H1 (cell line): ENCODE data around the gene PRKCZ. TPM values are rescaled to one million over a fixed set of nuclear protein-coding genes. Genes with fewer than 3 reads are reported as not detected.

Experiments used
- CTCF ChIA-PET: fragments of 300-600 bp; sonication (Branson Sonifier 250); formaldehyde crosslinking; loops from one replicate; lab custom pipeline; 2021; ENCODE audit not compliant: partially characterized antibody; lab: Charles Lee
- POLR2A ChIA-PET: fragments of 300-600 bp; sonication (Branson Sonifier 250); formaldehyde crosslinking; loops from one replicate; lab custom pipeline; 2021; ENCODE audit warnings: inconsistent platforms; ENCODE audit not compliant: partially characterized antibody; lab: Charles Lee
- DNase-seq, 2 experiments: peaks; one replicate each; pipeline versions ENCODE4 v3.0.0 to v3.0.0-alpha.2; 2010 to 2022; ENCODE audit warnings: low spot score in 2 of 2, low read depth in 1 of 2, mixed read lengths in 1 of 2
- FAIRE-seq: peaks from 2 replicates; lab custom pipeline; 2011; peaks lifted over from hg19 to GRCh38; lab: Jason Lieb, UNC
- H2AFZ ChIP-seq: 2 replicates; pipeline ENCODE4 v1.8.1; 2012; ENCODE audit warnings: low read length, inconsistent platforms
- H2AK5ac ChIP-seq: 2 replicates; pipeline ENCODE4 v1.6.1; 2013; ENCODE audit warnings: low read depth, low read length
- H2BK120ac ChIP-seq: replicated peaks from 2 replicates; pipeline ENCODE3; 2013; ENCODE audit warnings: low read depth, low read length, inconsistent platforms
- H2BK12ac ChIP-seq: 2 replicates; pipeline ENCODE4 v1.6.1; 2013; ENCODE audit warnings: low read depth, low read length
- H2BK15ac ChIP-seq: 2 replicates; pipeline ENCODE4 v1.6.1; 2013; ENCODE audit warnings: low read length
- H2BK20ac ChIP-seq: 2 replicates; pipeline ENCODE4 v1.6.1; 2013; ENCODE audit warnings: low read length
- H2BK5ac ChIP-seq: 2 replicates; pipeline ENCODE4 v1.6.1; 2013; ENCODE audit warnings: low read depth, low read length
- H3K14ac ChIP-seq: 2 replicates; pipeline ENCODE4 v1.6.1; 2013; ENCODE audit warnings: inconsistent platforms; ENCODE audit not compliant: insufficient read length
- H3K18ac ChIP-seq: 2 replicates; pipeline ENCODE4 v1.6.1; 2013; ENCODE audit warnings: low read length; ENCODE audit errors: extremely low read depth
- H3K23ac ChIP-seq: 2 replicates; pipeline ENCODE4 v1.6.1; 2013; ENCODE audit warnings: inconsistent platforms; ENCODE audit not compliant: insufficient read length
- H3K23me2 ChIP-seq: 2 replicates; pipeline ENCODE4 v1.6.1; 2013; ENCODE audit warnings: low read depth, low read length
- H3K27ac ChIP-seq: 2 replicates; pipeline ENCODE4 v1.6.1; 2011; ENCODE audit warnings: low read depth, low read length, inconsistent platforms
- H3K27me3 ChIP-seq, 4 experiments: replicated peaks in 1 of 4; 1 replicate in 1 of 4; 2 replicates in 3 of 4; pipeline versions ENCODE4 v1.6.1 to v1.8.1; 2011 to 2013; ENCODE audit warnings: low read length in 3 of 4, mild to moderate bottlenecking in 3 of 4, inconsistent platforms in 2 of 4, mixed read lengths in 2 of 4, moderate library complexity in 1 of 4; ENCODE audit not compliant: control insufficient read depth in 3 of 4, insufficient read depth in 3 of 4; ENCODE audit errors: extremely low read depth in 1 of 4
- H3K36me3 ChIP-seq, 4 experiments: 2 replicates each; pipeline versions ENCODE4 v1.6.1 to v1.8.1; 2011 to 2013; ENCODE audit warnings: mild to moderate bottlenecking in 4 of 4, low read length in 3 of 4, moderate library complexity in 2 of 4, control low read depth in 1 of 4, inconsistent platforms in 1 of 4; ENCODE audit not compliant: insufficient read depth in 4 of 4, control insufficient read depth in 2 of 4
- H3K4ac ChIP-seq: replicated peaks from 2 replicates; pipeline ENCODE3; 2013; ENCODE audit warnings: low read length, low read depth, mixed read lengths, inconsistent platforms; ENCODE audit not compliant: insufficient read length
- H3K4me1 ChIP-seq, 4 experiments: replicated peaks in 1 of 4; 1 replicate in 1 of 4; 2 replicates in 3 of 4; pipeline versions ENCODE4 v1.6.1 to v1.8.1; 2011 to 2013; ENCODE audit warnings: low read length in 3 of 4, inconsistent platforms in 2 of 4, mixed read lengths in 1 of 4; ENCODE audit not compliant: insufficient read depth in 4 of 4, control insufficient read depth in 3 of 4
- H3K4me2 ChIP-seq, 2 experiments: 2 replicates each; pipeline versions ENCODE4 v1.6.1 to v1.8.1; 2011 to 2013; ENCODE audit warnings: low read depth in 2 of 2, low read length in 2 of 2, control low read depth in 1 of 2, inconsistent platforms in 1 of 2, mild to moderate bottlenecking in 1 of 2; ENCODE audit not compliant: insufficient read depth in 1 of 2
- H3K4me3 ChIP-seq, 4 experiments: fragments of 200-600, 300-600 bp in 1 of 4; sonication (generic), shearing (Covaris generic), sonication (Bioruptor Twin) in 1 of 4; 2 replicates each; pipeline versions ENCODE4 v1.5.1 to v1.8.1; 2011 to 2016; ENCODE audit warnings: low read length in 4 of 4, low read depth in 3 of 4, control low read depth in 2 of 4, inconsistent platforms in 2 of 4, mild to moderate bottlenecking in 2 of 4, mixed read lengths in 1 of 4, moderate library complexity in 1 of 4; ENCODE audit not compliant: insufficient read depth in 2 of 4; ENCODE audit errors: extremely low read depth in 1 of 4
- H3K56ac ChIP-seq: replicated peaks from 2 replicates; pipeline ENCODE3; 2013; ENCODE audit warnings: low read depth, mild to moderate bottlenecking, mixed read lengths, low read length, inconsistent platforms; ENCODE audit not compliant: insufficient read length
- H3K79me1 ChIP-seq: 2 replicates; pipeline ENCODE4 v1.6.1; 2013; ENCODE audit warnings: low read depth, low read length, control low read depth
- H3K79me2 ChIP-seq, 2 experiments: 2 replicates each; pipeline versions ENCODE4 v1.6.1 to v1.8.1; 2012 to 2013; ENCODE audit warnings: low read length in 2 of 2, mild to moderate bottlenecking in 2 of 2, inconsistent platforms in 1 of 2; ENCODE audit not compliant: insufficient read depth in 2 of 2, control insufficient read depth in 1 of 2
- H3K9ac ChIP-seq, 4 experiments: replicated peaks in 1 of 4; 1 replicate in 1 of 4; 2 replicates in 3 of 4; pipeline versions ENCODE4 v1.6.1 to v1.8.1; 2011 to 2013; ENCODE audit warnings: low read depth in 3 of 4, low read length in 3 of 4, control low read depth in 2 of 4, mild to moderate bottlenecking in 2 of 4, moderate library complexity in 2 of 4, inconsistent platforms in 1 of 4; ENCODE audit errors: extremely low read depth in 1 of 4
- H3K9me3 ChIP-seq, 2 experiments: 2 replicates each; pipeline versions ENCODE4 v1.6.1 to v1.8.1; 2012 to 2013; ENCODE audit warnings: mild to moderate bottlenecking in 2 of 2, moderate library complexity in 2 of 2, control low read depth in 1 of 2, inconsistent platforms in 1 of 2, low read depth in 1 of 2, low read length in 1 of 2, mixed read lengths in 1 of 2; ENCODE audit not compliant: insufficient read depth in 2 of 2
- H4K20me1 ChIP-seq, 2 experiments: replicated peaks in 1 of 2; 2 replicates each; pipeline versions ENCODE3 to v1.8.1; 2011 to 2013; ENCODE audit warnings: inconsistent platforms in 2 of 2, low read length in 2 of 2, mild to moderate bottlenecking in 1 of 2; ENCODE audit not compliant: insufficient read depth in 2 of 2, control insufficient read depth in 1 of 2
- H4K5ac ChIP-seq: 2 replicates; pipeline ENCODE4 v1.6.1; 2013; ENCODE audit warnings: low read length, low read depth, mixed read lengths, inconsistent platforms; ENCODE audit not compliant: insufficient read length
- H4K8ac ChIP-seq: 2 replicates; pipeline ENCODE4 v1.8.0; 2013; ENCODE audit warnings: mild to moderate bottlenecking, moderate library complexity, low read length, inconsistent platforms; ENCODE audit not compliant: insufficient read depth; ENCODE audit errors: extremely low read depth
- H4K91ac ChIP-seq: replicated peaks from 2 replicates; pipeline ENCODE3; 2013; ENCODE audit warnings: low read length, mixed read lengths, inconsistent platforms; ENCODE audit not compliant: insufficient read length
- CBX8 ChIP-seq: fragments of 300-800, 300-1000 bp; sonication (generic); IDR thresholded peaks from 2 replicates; pipeline ENCODE4 v1.7.1; 2016; ENCODE audit warnings: low read depth, low read length, borderline replicate concordance
- GTF2F1 ChIP-seq: IDR thresholded peaks from 2 replicates; pipeline ENCODE4 v1.6.1; 2012; ENCODE audit warnings: low read depth, low read length, improper control_type of control experiment, borderline replicate concordance
- KDM1A ChIP-seq: fragments of 200-600, 300-600 bp; sonication (generic); IDR thresholded peaks from 2 replicates; pipeline ENCODE4 v1.7.1; 2016; ENCODE audit warnings: mild to moderate bottlenecking, low read length, borderline replicate concordance
- MAFK ChIP-seq: IDR thresholded peaks from 2 replicates; pipeline ENCODE4 v1.6.1; 2012; ENCODE audit warnings: low read depth, mild to moderate bottlenecking, improper control_type of control experiment, low read length
- ZNF274 ChIP-seq: IDR thresholded peaks from 2 replicates; pipeline ENCODE4 v1.7.0; 2012; ENCODE audit warnings: low read length, borderline replicate concordance; ENCODE audit errors: extremely low read depth
- WGBS, 2 experiments: shearing (Covaris generic) in 1 of 2; methylation state at CpG; one replicate each; pipeline versions ENCODE4 v1.1.6 to v1.1.7; 2013 to 2015; ENCODE audit warnings: low lambda C conversion rate in 2 of 2, mixed read lengths in 2 of 2, inconsistent platforms in 1 of 2, low coverage in 1 of 2, missing lambda C conversion rate in 1 of 2; ENCODE audit not compliant: insufficient replicate concordance in 2 of 2, insufficient coverage in 1 of 2, insufficient read length in 1 of 2; ENCODE audit errors: extremely low coverage in 1 of 2, missing lambda C conversion rate in 1 of 2; 5-methylcytosine and 5-hydroxymethylcytosine counted together
- polyA plus RNA-seq, 7 experiments: library from polyadenylated mRNA; depleted of rRNA in 3 of 7; stranded (reverse) in 5 of 7; unstranded in 2 of 7; fragments of >200 nt in 5 of 7; fragments of 200-250 nt in 2 of 7; gene quantifications; 1 replicate in 5 of 7; 2 replicates in 1 of 7; 4 replicates in 1 of 7; pipeline versions ENCODE4 v1.2.1 to v1.2.3, GENCODE V29; 2011 to 2013; ENCODE audit warnings: missing spikeins in 2 of 7, mixed read lengths in 2 of 7
- total RNA-seq: library from RNA; stranded (reverse); fragmentation: NEBNext Ultra II Directional; extraction: Animal tissue kit (Norgen Biotek cat#: 25700); gene quantifications from 2 replicates; pipeline ENCODE4 v1.2.1, GENCODE V29; 2021

PRKCZ gene
- total and polyA plus RNA-seq, 2 of the 8 experiments (the other 6 are each of a cell fraction or from before 2014, with no cell fraction given): 37.4 to 45.1 TPM

DNA sequence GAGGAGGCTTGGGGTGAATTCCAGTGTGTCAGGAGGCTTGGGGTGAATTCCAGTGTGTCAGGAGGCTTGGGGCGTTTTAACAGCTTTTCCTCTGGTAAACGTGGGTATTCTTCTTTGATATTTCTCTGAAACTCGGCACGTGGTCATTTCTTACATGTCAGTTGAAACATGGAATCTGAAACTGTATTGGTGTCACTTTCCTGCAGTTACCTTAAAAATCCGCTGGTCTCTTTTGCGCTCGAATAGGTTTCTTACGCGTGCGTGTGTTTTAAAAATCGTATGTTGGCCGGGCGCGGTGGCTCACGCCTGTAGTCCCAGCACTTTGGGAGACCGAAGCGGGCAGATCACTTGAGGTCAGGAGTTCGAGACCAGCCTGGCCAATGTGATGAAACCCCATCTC, 33.5 kb downstream of the PRKCZ start:
- no peak overlapping the region for H4K91ac ChIP-seq
- no peak overlapping the region for H4K5ac ChIP-seq
- H3K9ac ChIP-seq: no peak overlapping the region
- no peak overlapping the region for H3K18ac ChIP-seq
- H2AK5ac ChIP-seq: no peak overlapping the region
- TF ChIP-seq GTF2F1 (no peak), CBX8 (no peak), KDM1A (no peak), MAFK (no peak), ZNF274 (no peak)
- H4K8ac ChIP-seq: no peak overlapping the region
- peaks cover 0 to 6% (median 4%) of the 10 kb centered on the region in 4 experiments; a peak in 3 of 7 replicates for H3K4me1 ChIP-seq
- H2AFZ ChIP-seq: no peak overlapping the region
- no peaks in the 10 kb centered on the region for H3K27me3 ChIP-seq
- no peak overlapping the region for H3K23ac ChIP-seq
- no peak for DNase-seq
- no peak overlapping the region for H3K56ac ChIP-seq
- no peak overlapping the region for H3K4me2 ChIP-seq
- H4K20me1 ChIP-seq: peaks cover 0 to 2% of the 10 kb centered on the region in 2 experiments
- H3K23me2 ChIP-seq: no peaks in the 10 kb centered on the region
- no peak overlapping the region for H3K27ac ChIP-seq
- no peak overlapping the region for H3K14ac ChIP-seq
- no peak overlapping the region for H2BK5ac ChIP-seq
- no peak overlapping the region for H2BK20ac ChIP-seq
- FAIRE-seq: no peak
- H2BK15ac ChIP-seq: no peak overlapping the region
- no peak overlapping the region for H3K4me3 ChIP-seq
- no peak overlapping the region for H2BK120ac ChIP-seq
- no peak overlapping the region for H2BK12ac ChIP-seq
- CTCF ChIA-PET: interaction anchor here (0.6 to 1.5 kb wide), 3 partner anchors 8 to 41 kb away, joined by 3 read pairs; no protein-coding TSS in a partner anchor
- peaks cover 0 to 4% of the 10 kb centered on the region in 2 experiments; a peak in 1 of 4 replicates for H3K9me3 ChIP-seq
- H3K4ac ChIP-seq: no peak overlapping the region
- POLR2A ChIA-PET: no interaction called here
- peaks cover 0 to 15% of the 10 kb centered on the region in 2 experiments; a peak in 1 of 4 replicates for H3K79me2 ChIP-seq
- peaks cover 11% of the 10 kb centered on the region for H3K79me1 ChIP-seq
- no peaks in the 10 kb centered on the region for H3K36me3 ChIP-seq
- 89% methylated on average over 18 of the region's 18 CpGs; no CpG with 5 or more reads in 1 of the 2 experiments for WGBS, 2 experiments
